ENCODE data around the gene SAMD14. TPM values are rescaled to one million over a fixed set of nuclear protein-coding genes. Genes with fewer than 3 reads are reported as not detected.

SAMD14 gene
- total RNA-seq, 1 experiment from 2014 or later = 3.4 TPM

DNA sequence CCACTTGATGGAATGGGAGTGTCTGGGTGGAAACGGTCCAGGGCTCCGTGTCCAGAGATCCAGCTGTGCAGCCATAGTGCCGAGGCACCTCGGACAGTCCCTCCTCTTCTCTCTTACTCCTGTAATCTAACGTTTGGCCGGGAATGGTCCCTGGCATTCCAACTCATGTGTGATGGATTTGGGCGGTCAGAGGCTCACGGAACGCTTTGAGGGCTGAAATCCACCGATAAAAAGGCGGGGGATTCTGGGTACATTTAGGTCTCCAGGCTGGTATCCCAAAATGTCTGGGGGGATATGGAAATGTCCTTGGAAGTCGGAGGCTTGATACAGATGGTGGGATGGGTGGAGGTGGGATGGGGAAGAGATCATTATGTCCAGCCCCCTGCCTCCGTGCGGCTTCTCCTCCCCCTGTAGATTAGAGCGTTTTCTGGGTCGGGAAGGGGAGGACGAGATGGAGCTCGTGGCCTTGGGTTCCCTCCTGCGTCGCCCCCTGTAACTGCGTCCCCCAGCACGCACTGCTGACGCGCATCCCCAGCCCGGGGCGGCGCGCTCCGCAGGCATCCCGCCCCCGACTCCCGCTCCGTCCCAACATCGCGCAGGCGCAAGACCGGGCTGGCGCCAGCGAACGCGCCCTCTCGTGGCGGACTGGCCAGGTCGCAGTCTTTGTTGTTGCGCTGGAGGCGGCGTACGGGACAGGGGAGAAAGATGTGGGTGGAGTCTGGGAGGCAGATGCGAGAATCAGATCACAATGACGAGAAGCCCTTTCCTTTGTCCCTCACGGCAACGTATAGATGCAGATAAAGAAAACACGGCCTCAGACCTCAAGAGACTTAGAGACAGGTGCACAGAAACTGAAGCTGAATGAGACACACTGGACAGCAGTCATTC, 31.3 kb upstream of the SAMD14 start:
- CTCF ChIA-PET = interaction anchor here (0.5 to 2.5 kb wide), 25 partner anchors 8 to 300 kb away, joined by 3 to 33 read pairs (median 4); partner anchors contain the start of gene PPP1R9B
- no peaks in the 10 kb centered on the region for H3K27me3 ChIP-seq (replicated peaks; ENCODE audit: control insufficient read depth, insufficient read depth, low read length)
- intact Hi-C loops (cut with micrococcal nuclease; ENCODE audit: unreplicated experiment) = loop anchor here (1.0 kb wide), 6 partner anchors 9 to 300 kb away; no protein-coding TSS in a partner anchor

GRCh38 chr17:50157891-50158290, 27.9 kb upstream of the SAMD14 start:
- TF ChIP-seq, protein P1, sequence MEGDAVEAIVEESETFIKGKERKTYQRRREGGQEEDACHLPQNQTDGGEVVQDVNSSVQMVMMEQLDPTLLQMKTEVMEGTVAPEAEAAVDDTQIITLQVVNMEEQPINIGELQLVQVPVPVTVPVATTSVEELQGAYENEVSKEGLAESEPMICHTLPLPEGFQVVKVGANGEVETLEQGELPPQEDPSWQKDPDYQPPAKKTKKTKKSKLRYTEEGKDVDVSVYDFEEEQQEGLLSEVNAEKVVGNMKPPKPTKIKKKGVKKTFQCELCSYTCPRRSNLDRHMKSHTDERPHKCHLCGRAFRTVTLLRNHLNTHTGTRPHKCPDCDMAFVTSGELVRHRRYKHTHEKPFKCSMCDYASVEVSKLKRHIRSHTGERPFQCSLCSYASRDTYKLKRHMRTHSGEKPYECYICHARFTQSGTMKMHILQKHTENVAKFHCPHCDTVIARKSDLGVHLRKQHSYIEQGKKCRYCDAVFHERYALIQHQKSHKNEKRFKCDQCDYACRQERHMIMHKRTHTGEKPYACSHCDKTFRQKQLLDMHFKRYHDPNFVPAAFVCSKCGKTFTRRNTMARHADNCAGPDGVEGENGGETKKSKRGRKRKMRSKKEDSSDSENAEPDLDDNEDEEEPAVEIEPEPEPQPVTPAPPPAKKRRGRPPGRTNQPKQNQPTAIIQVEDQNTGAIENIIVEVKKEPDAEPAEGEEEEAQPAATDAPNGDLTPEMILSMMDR (IDR thresholded peaks at IDR 0.05; ENCODE audit: insufficient read depth in 1 of 2, low read depth in 1 of 2, low read length in 1 of 2, severe bottlenecking in 1 of 2, unreplicated experiment in 1 of 2) = no peak
- ChIA-PET CTCF (interaction anchor here (0.8 kb wide), 1 partner anchor 223 kb away, joined by 3 read pairs; no protein-coding TSS in a partner anchor), POLR2A (no interaction called here)
- Histone ChIP-seq H3K36me3 (ENCODE audit: control insufficient read depth, insufficient read depth, low read length) (no peaks in the 10 kb centered on the region), H3K9me3 (no peaks in the 10 kb centered on the region), H3K4me3 (ENCODE audit: low read depth, low read length) (no peak overlapping the region), H3K4me1 (peaks cover 13% of the 10 kb centered on the region), H3K27me3 (replicated peaks; ENCODE audit: control insufficient read depth, insufficient read depth, low read length) (no peaks in the 10 kb centered on the region)
- H3K4me1 Mint-ChIP-seq (ENCODE audit: low read depth, unreplicated experiment) = peaks cover 13% of the 10 kb centered on the region
- no peaks in the 10 kb centered on the region for H3K36me3 Mint-ChIP-seq (ENCODE audit: insufficient read depth, unreplicated experiment)
- H3K27me3 Mint-ChIP-seq (ENCODE audit: insufficient read depth, unreplicated experiment) = peaks cover 9% of the 10 kb centered on the region
- DNase-seq = no peak
- H3K9me3 Mint-ChIP-seq (ENCODE audit: unreplicated experiment) = no peaks in the 10 kb centered on the region
- H3K4me3 Mint-ChIP-seq (ENCODE audit: unreplicated experiment) = no peak overlapping the region
- BruUV-seq (replicated peaks) = no TSS peak
- no peak overlapping the region for H3K27ac Mint-ChIP-seq (ENCODE audit: unreplicated experiment)
- intact Hi-C loops (cut with micrococcal nuclease; ENCODE audit: unreplicated experiment) = no loop called here

More for the DNA sequence above, 31.3 kb upstream of the SAMD14 start:
- Mint-ChIP-seq H3K27ac (ENCODE audit: unreplicated experiment) (peak overlapping the region; percentile 2), H3K4me1 (ENCODE audit: low read depth, unreplicated experiment) (peaks cover 13% of the 10 kb centered on the region), H3K9me3 (ENCODE audit: unreplicated experiment) (no peaks in the 10 kb centered on the region), H3K4me3 (ENCODE audit: unreplicated experiment) (peak overlapping the region; percentile 67), H3K27me3 (ENCODE audit: insufficient read depth, unreplicated experiment) (peaks cover 9% of the 10 kb centered on the region), H3K36me3 (ENCODE audit: insufficient read depth, unreplicated experiment) (no peaks in the 10 kb centered on the region)
- no peaks in the 10 kb centered on the region for H3K36me3 ChIP-seq (ENCODE audit: control insufficient read depth, insufficient read depth, low read length)
- POLR2A ChIA-PET = no interaction called here
- DNase-seq = peak; percentile 96 to 100
- peaks cover 17% of the 10 kb centered on the region for H3K4me1 ChIP-seq
- TF ChIP-seq, protein P1 (IDR thresholded peaks at IDR 0.05; ENCODE audit: insufficient read depth in 1 of 2, low read depth in 1 of 2, low read length in 1 of 2, severe bottlenecking in 1 of 2, unreplicated experiment in 1 of 2) = peak; percentile 99 to 100
- no TSS peak for BruUV-seq (replicated peaks)
- H3K9me3 ChIP-seq = no peaks in the 10 kb centered on the region
- H3K4me3 ChIP-seq (ENCODE audit: low read depth, low read length) = peak overlapping the region; percentile 48

GRCh38 chr17:50155115-50155819, 25.3 kb upstream of the SAMD14 start:
- Mint-ChIP-seq H3K4me1 (ENCODE audit: low read depth, unreplicated experiment) (peaks cover 10% of the 10 kb centered on the region), H3K36me3 (ENCODE audit: insufficient read depth, unreplicated experiment) (peaks cover 6% of the 10 kb centered on the region), H3K27me3 (ENCODE audit: insufficient read depth, unreplicated experiment) (peaks cover 3% of the 10 kb centered on the region), H3K27ac (ENCODE audit: unreplicated experiment) (no peak overlapping the region), H3K9me3 (ENCODE audit: unreplicated experiment) (no peaks in the 10 kb centered on the region), H3K4me3 (ENCODE audit: unreplicated experiment) (no peak overlapping the region)
- no peak for DNase-seq
- ChIA-PET POLR2A (no interaction called here), CTCF (interaction anchor here (1.4 kb wide), 1 partner anchor 23 kb away, joined by 3 read pairs; no protein-coding TSS in a partner anchor)
- peaks cover 8% of the 10 kb centered on the region; the same call in 1 of the 2 replicates for H3K4me1 ChIP-seq
- H3K9me3 ChIP-seq = no peaks in the 10 kb centered on the region
- intact Hi-C loops (cut with micrococcal nuclease; ENCODE audit: unreplicated experiment) = no loop called here
- no TSS peak for BruUV-seq (replicated peaks)
- H3K4me3 ChIP-seq (ENCODE audit: low read depth, low read length) = no peak overlapping the region
- no peaks in the 10 kb centered on the region for H3K36me3 ChIP-seq (ENCODE audit: control insufficient read depth, insufficient read depth, low read length)
- no peaks in the 10 kb centered on the region for H3K27me3 ChIP-seq (replicated peaks; ENCODE audit: control insufficient read depth, insufficient read depth, low read length)
- TF ChIP-seq, protein P1 (IDR thresholded peaks at IDR 0.05; ENCODE audit: insufficient read depth in 1 of 2, low read depth in 1 of 2, low read length in 1 of 2, severe bottlenecking in 1 of 2, unreplicated experiment in 1 of 2) = no peak

All from Caco-2 (cell line).